Measurements from ENCODE around the gene KCNG2. TPM values are rescaled to one million over a fixed set of nuclear protein-coding genes. Genes with fewer than 3 reads are reported as not detected.

Gene KCNG2
- total RNA-seq, 1 experiment from 2014 or later = not detected

- Histone ChIP-seq H3K79me2 (ENCODE audit: insufficient read depth, low read length) (peaks cover 95% of the 10 kb centered on the region), H2AFZ (ENCODE audit: low read depth, low read length, poor library complexity, severe bottlenecking) (no peak overlapping the region), H3K9me3 (ENCODE audit: control insufficient read depth in 1 of 2, insufficient read depth in 1 of 2, low read depth in 1 of 2, low read length in 2 of 2) (peaks cover 7 to 23% of the 10 kb centered on the region in 2 experiments; a peak in 2 of 4 replicates), H3K27ac (ENCODE audit: low read depth, low read length) (no peak overlapping the region), H3K4me1 (ENCODE audit: control insufficient read depth in 1 of 2, insufficient read depth in 2 of 2, low read length in 2 of 2) (no peaks in the 10 kb centered on the region), H3K27me3 (ENCODE audit: insufficient read depth, low read length) (no peaks in the 10 kb centered on the region), H3K4me3 (replicated peaks in 1 of 2; ENCODE audit: low read depth in 1 of 2, low read length in 2 of 2) (no peak overlapping the region), H3K9ac (ENCODE audit: low read length) (no peak overlapping the region), H3K4me2 (ENCODE audit: low read length) (no peak overlapping the region), H3K36me3 (ENCODE audit: control insufficient read depth in 1 of 2, insufficient read depth in 2 of 2, low read length in 2 of 2) (peaks cover 18 to 53% of the 10 kb centered on the region in 2 experiments; a peak in 3 of 4 replicates), H3K9me2 (ENCODE audit: insufficient read depth) (no peaks in the 10 kb centered on the region), H4K20me1 (ENCODE audit: insufficient read depth) (no peaks in the 10 kb centered on the region)
- BruUV-seq (replicated peaks) = no TSS peak
- DNase-seq (ENCODE audit: low read depth, low spot score) = no peak
- intact Hi-C loops (cut with micrococcal nuclease) = no loop called here
- POLR2A ChIA-PET = no interaction called here
- ATAC-seq = no peak
- TF ChIP-seq SP1 (IDR thresholded peaks at IDR 0.05; ENCODE audit: low read depth) (no peak), ATF3 (IDR thresholded peaks at IDR 0.05) (no peak), JUND (IDR thresholded peaks at IDR 0.05) (no peak), ELF1 (IDR thresholded peaks at IDR 0.05; ENCODE audit: borderline replicate concordance, low read depth) (no peak), POLR2A (IDR thresholded peaks at IDR 0.05; ENCODE audit: borderline replicate concordance, extremely low read depth, insufficient read depth, insufficient read length) (no peak), REST (IDR thresholded peaks at IDR 0.05; ENCODE audit: low read depth) (no peak), SIN3A (IDR thresholded peaks at IDR 0.05; ENCODE audit: low read depth) (no peak), ZNF274 (IDR thresholded peaks at IDR 0.05; ENCODE audit: low read depth, low read length) (no peak), EZH2phosphoT487 (IDR thresholded peaks at IDR 0.05; ENCODE audit: borderline replicate concordance) (no peak), CEBPB (IDR thresholded peaks at IDR 0.05; ENCODE audit: low read depth) (no peak), TCF7L2 (IDR thresholded peaks at IDR 0.05; ENCODE audit: borderline replicate concordance, extremely low read depth, insufficient read depth, insufficient read length) (no peak), CBX3 (IDR thresholded peaks at IDR 0.05; ENCODE audit: low read depth) (no peak), EZH2 (IDR thresholded peaks at IDR 0.05) (no peak), ZFX (IDR thresholded peaks at IDR 0.05) (no peak), POLR2AphosphoS5 (IDR thresholded peaks at IDR 0.05; ENCODE audit: low read depth, low read length) (no peak)
- CTCF ChIA-PET = no interaction called here
- RAD21 ChIA-PET (ENCODE audit: low non-redundant PET in 1 of 2, low total read pairs in 2 of 2, uncharacterized antibody in 2 of 2, unreplicated experiment in 2 of 2) = no interaction called here
Observed at GRCh38 chr18:79938196-79938595, 140.5 kb downstream of the KCNG2 start.

All from HCT116 (cell line).